IMR-90 (cell line): ENCODE results near the gene UNC50. TPM values are rescaled to one million over a fixed set of nuclear protein-coding genes. Genes with fewer than 3 reads are reported as not detected.

Experiments
- ATAC-seq: fragments of 200-7000 bp; cut with Tn5 transposase; 2 replicates; pipeline ENCODE4 v1.9.1; 2020; ENCODE audit warnings: low read depth, mild to moderate bottlenecking, moderate library complexity
- BruUV-seq: library from RNA; stranded (reverse); fragments of 400-500 nt; replicated peaks from 2 replicates; lab custom pipeline; 2021; lab: Mats Ljungman, UMichigan
- CTCF ChIA-PET: fragments of 300-600 bp; formaldehyde crosslinking; extraction: SDS; loops from one replicate; lab custom pipeline; 2021; ENCODE audit warnings: antibody characterized with exemption; lab: Yijun Ruan, JAX
- POLR2A ChIA-PET: fragments of 300-600 bp; sonication (Branson Sonifier 250); formaldehyde crosslinking; loops from one replicate; lab custom pipeline; 2022; ENCODE audit warnings: antibody characterized with exemption; ENCODE audit not compliant: unreplicated experiment; lab: Charles Lee
- DNase-seq: peaks from one replicate; pipeline ENCODE4 v3.0.0; 2013
- H2AFZ ChIP-seq: replicated peaks from 2 replicates; pipeline ENCODE3; 2013; ENCODE audit warnings: low read length, mild to moderate bottlenecking; ENCODE audit not compliant: poor library complexity
- H2AK5ac ChIP-seq: 2 replicates; pipeline ENCODE4 v1.6.1; 2013; ENCODE audit warnings: low read depth, low read length, inconsistent platforms
- H2AK9ac ChIP-seq: replicated peaks from 2 replicates; pipeline ENCODE3; 2013; ENCODE audit warnings: mild to moderate bottlenecking, low read depth, low read length, moderate library complexity; ENCODE audit not compliant: poor library complexity
- H2BK120ac ChIP-seq: 2 replicates; pipeline ENCODE4 v1.6.1; 2013; ENCODE audit warnings: low read depth, low read length, inconsistent platforms
- H2BK15ac ChIP-seq: 3 replicates; pipeline ENCODE4 v1.6.1; 2013; ENCODE audit warnings: low read depth, low read length, inconsistent platforms
- H2BK20ac ChIP-seq: 2 replicates; pipeline ENCODE4 v1.6.1; 2013; ENCODE audit warnings: low read depth, mild to moderate bottlenecking, inconsistent platforms, low read length, moderate library complexity
- H2BK5ac ChIP-seq: 2 replicates; pipeline ENCODE4 v1.6.1; 2013; ENCODE audit warnings: mild to moderate bottlenecking, low read depth, low read length, inconsistent platforms; ENCODE audit not compliant: poor library complexity, severe bottlenecking
- H3K14ac ChIP-seq: replicated peaks from 2 replicates; pipeline ENCODE4 v1.6.1; 2013; ENCODE audit warnings: low read depth, low read length, inconsistent platforms
- H3K18ac ChIP-seq: 2 replicates; pipeline ENCODE4 v1.6.1; 2013; ENCODE audit warnings: low read depth, low read length, control low read depth
- H3K23ac ChIP-seq: 2 replicates; pipeline ENCODE4 v1.6.1; 2013; ENCODE audit warnings: low read depth, low read length, inconsistent platforms
- H3K27ac ChIP-seq: 2 replicates; pipeline ENCODE4 v1.5.1; 2013; ENCODE audit warnings: mild to moderate bottlenecking, control low read depth, low read length; ENCODE audit not compliant: insufficient read depth
- H3K27me3 ChIP-seq: 2 replicates; pipeline ENCODE4 v1.6.1; 2013; ENCODE audit warnings: low read length; ENCODE audit not compliant: control insufficient read depth, insufficient read depth
- H3K36me3 ChIP-seq: 2 replicates; pipeline ENCODE4 v1.6.1; 2013; ENCODE audit warnings: low read length, mixed read lengths; ENCODE audit not compliant: control insufficient read depth, insufficient read depth
- H3K4ac ChIP-seq: 2 replicates; pipeline ENCODE4 v1.6.1; 2013; ENCODE audit warnings: low read depth, low read length, inconsistent platforms
- H3K4me1 ChIP-seq: 2 replicates; pipeline ENCODE4 v1.6.1; 2013; ENCODE audit warnings: low read length, mixed read lengths; ENCODE audit not compliant: control insufficient read depth, insufficient read depth
- H3K4me2 ChIP-seq: 2 replicates; pipeline ENCODE4 v1.6.1; 2013; ENCODE audit warnings: low read depth, mild to moderate bottlenecking, control low read depth, low read length, moderate library complexity
- H3K4me3 ChIP-seq: 2 replicates; pipeline ENCODE4 v1.5.1; 2013; ENCODE audit warnings: low read depth, mild to moderate bottlenecking, control low read depth, low read length, moderate library complexity; ENCODE audit not compliant: insufficient read depth
- H3K56ac ChIP-seq: 2 replicates; pipeline ENCODE4 v1.6.1; 2013; ENCODE audit warnings: low read length, inconsistent platforms; ENCODE audit not compliant: insufficient read depth; ENCODE audit errors: extremely low read depth
- H3K79me1 ChIP-seq, 2 experiments: 2 replicates each; pipeline ENCODE4 v1.6.1; 2013; ENCODE audit warnings: low read length in 2 of 2, inconsistent platforms in 1 of 2, low read depth in 1 of 2
- H3K9ac ChIP-seq: 2 replicates; pipeline ENCODE4 v1.6.1; 2013; ENCODE audit warnings: low read depth, low read length, control low read depth
- H3K9me1 ChIP-seq: 2 replicates; pipeline ENCODE4 v1.6.1; 2013; ENCODE audit warnings: low read length, inconsistent platforms; ENCODE audit not compliant: insufficient read depth
- H3K9me3 ChIP-seq: 2 replicates; pipeline ENCODE4 v1.6.1; 2013; ENCODE audit warnings: low read length; ENCODE audit not compliant: control insufficient read depth, insufficient read depth
- H4K20me1 ChIP-seq: 2 replicates; pipeline ENCODE4 v1.6.1; 2013; ENCODE audit warnings: low read length, inconsistent platforms; ENCODE audit not compliant: insufficient read depth
- H4K5ac ChIP-seq: 2 replicates; pipeline ENCODE4 v1.6.1; 2013; ENCODE audit warnings: mild to moderate bottlenecking, low read depth, low read length, control low read depth
- H4K8ac ChIP-seq, 2 experiments: 2 replicates each; pipeline ENCODE4 v1.6.1; 2013; ENCODE audit warnings: low read depth in 2 of 2, low read length in 2 of 2, control low read depth in 1 of 2, inconsistent platforms in 1 of 2
- H4K91ac ChIP-seq: 2 replicates; pipeline ENCODE4 v1.6.1; 2013; ENCODE audit warnings: low read depth, low read length, inconsistent platforms; ENCODE audit not compliant: insufficient read depth
- BHLHE40 ChIP-seq: fragments of 150-350 bp; IDR thresholded peaks from 2 replicates; pipeline ENCODE4 v1.6.1; 2016; ENCODE audit warnings: mild to moderate bottlenecking, low read depth, low read length
- CEBPB ChIP-seq: IDR thresholded peaks from 2 replicates; pipeline ENCODE4 v1.6.1; 2012; ENCODE audit warnings: low read depth, low read length, improper control_type of control experiment
- CHD1 ChIP-seq: IDR thresholded peaks from 2 replicates; pipeline ENCODE4 v1.6.1; 2012; ENCODE audit warnings: low read depth, low read length, improper control_type of control experiment
- FOS ChIP-seq: fragments of 150-350 bp; IDR thresholded peaks from 2 replicates; pipeline ENCODE4 v1.6.1; 2016; ENCODE audit warnings: low read depth, low read length
- MAFK ChIP-seq: IDR thresholded peaks from 2 replicates; pipeline ENCODE4 v1.6.1; 2012; ENCODE audit warnings: low read depth, low read length, improper control_type of control experiment
- MAZ ChIP-seq: IDR thresholded peaks from 2 replicates; pipeline ENCODE4 v1.6.1; 2012; ENCODE audit warnings: low read depth, mild to moderate bottlenecking, low read length, improper control_type of control experiment, moderate library complexity, borderline replicate concordance
- MXI1 ChIP-seq: IDR thresholded peaks from 2 replicates; pipeline ENCODE4 v1.6.1; 2012; ENCODE audit warnings: low read depth, mild to moderate bottlenecking, low read length, moderate library complexity, borderline replicate concordance
- NFE2L2 ChIP-seq: fragments of 150-350 bp; IDR thresholded peaks from 2 replicates; pipeline ENCODE4 v1.6.1; 2016; ENCODE audit warnings: low read depth, mild to moderate bottlenecking, low read length
- POLR2A ChIP-seq: IDR thresholded peaks from 2 replicates; pipeline ENCODE4 v1.6.1; 2012; ENCODE audit warnings: mild to moderate bottlenecking, low read depth, low read length
- RAD21 ChIP-seq: IDR thresholded peaks from 2 replicates; pipeline ENCODE4 v1.6.1; 2012; ENCODE audit warnings: low read length, improper control_type of control experiment
- RCOR1 ChIP-seq: IDR thresholded peaks from 2 replicates; pipeline ENCODE4 v1.6.1; 2012; ENCODE audit warnings: mild to moderate bottlenecking, low read length, improper control_type of control experiment; ENCODE audit not compliant: insufficient replicate concordance
- RFX5 ChIP-seq: IDR thresholded peaks from 2 replicates; pipeline ENCODE4 v1.8.0; 2012; ENCODE audit warnings: low read depth, mild to moderate bottlenecking, low read length, moderate library complexity
- SMC3 ChIP-seq: fragments of 150-350 bp; IDR thresholded peaks from 2 replicates; pipeline ENCODE4 v1.6.1; 2016; ENCODE audit warnings: low read depth, mild to moderate bottlenecking, antibody characterized with exemption, low read length, moderate library complexity
- WGBS, 2 experiments: methylation state at CpG; one replicate each; pipeline versions ENCODE4 v1.1.5 to v1.1.7; 2013; ENCODE audit warnings: missing lambda C conversion rate in 2 of 2; ENCODE audit not compliant: insufficient read length in 1 of 2; ENCODE audit errors: extremely low coverage in 2 of 2; 5-methylcytosine and 5-hydroxymethylcytosine counted together
- dilution Hi-C: fragments of 300-500 bp; cut with HindIII; formaldehyde crosslinking; loops from one replicate; pipeline ENCODE4 v1.14.3; 2018; ENCODE audit warnings: low sequenced_read_pairs; ENCODE audit not compliant: unreplicated experiment
- in situ Hi-C: fragments of 300-500 bp; cut with MboI; formaldehyde crosslinking; loops from 3 replicates; pipeline ENCODE4 v1.14.3; 2019; ENCODE audit warnings: low sequenced_read_pairs, inconsistent platforms, mixed read lengths
- intact Hi-C: fragments of 100-400 bp; cut with micrococcal nuclease; formaldehyde crosslinking; loops from 2 replicates; pipeline ENCODE4 v1.10.0; 2022
- polyA plus RNA-seq, 3 experiments: library from polyadenylated mRNA; depleted of rRNA; stranded (reverse); fragments of >200 nt; gene quantifications; 2 replicates each; pipeline ENCODE4 v1.2.3, GENCODE V29; 2012; ENCODE audit warnings: low replicate concordance in 1 of 3
- total RNA-seq: library from RNA; depleted of rRNA; stranded (reverse); fragments of >200 nt; gene quantifications from 2 replicates; pipeline ENCODE4 v1.2.3, GENCODE V29; 2012
- TF ChIP-seq, protein P1 (sequence below): conservative IDR thresholded peaks from 2 replicates; pipeline ENCODE4 v1.5.1; 2012; ENCODE audit warnings: mild to moderate bottlenecking, low read depth, low read length, improper control_type of control experiment
- TF ChIP-seq, protein P2 (sequence below): fragments of 150-350 bp; IDR thresholded peaks from 2 replicates; pipeline ENCODE4 v1.6.1; 2016; ENCODE audit warnings: low read depth, mild to moderate bottlenecking, low read length, moderate library complexity, borderline replicate concordance
- TF ChIP-seq, protein P3 (sequence below): fragments of 150-350 bp; IDR thresholded peaks from 2 replicates; pipeline ENCODE4 v1.6.1; 2017; ENCODE audit warnings: mild to moderate bottlenecking, antibody characterized with exemption, low read length, low read depth

The UNC50 gene
- total and polyA plus RNA-seq, 2 of the 4 experiments (the other 2 are of a cell fraction) = 18.3 to 34.1 TPM

DNA sequence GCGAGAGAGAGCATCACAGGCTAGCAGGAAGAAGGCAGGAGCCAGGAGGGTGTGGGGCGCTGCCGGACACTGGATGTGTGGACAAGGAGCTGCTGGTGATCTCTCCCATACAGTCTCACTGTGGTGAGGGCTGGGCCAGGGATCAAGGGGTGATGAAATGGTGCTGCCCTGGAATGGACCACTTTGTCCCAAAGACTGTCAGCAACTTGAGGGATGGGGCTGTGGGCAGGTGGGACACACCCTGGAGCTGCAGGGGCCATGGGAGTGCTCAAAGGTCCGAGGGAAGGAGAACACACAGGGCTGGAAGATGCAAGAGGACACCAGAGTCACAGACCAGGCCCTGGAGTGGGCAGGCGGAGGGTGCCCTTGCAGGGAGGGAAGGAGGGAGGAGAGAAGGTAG lies 38.0 kb upstream of the UNC50 start:
- no peaks in the 10 kb centered on the region for H3K27me3 ChIP-seq
- no peak overlapping the region for H2BK5ac ChIP-seq
- no peak overlapping the region for H4K5ac ChIP-seq
- H2AK5ac ChIP-seq = no peak overlapping the region
- intact Hi-C loops = no loop called here
- no peak overlapping the region for H4K91ac ChIP-seq
- no peak overlapping the region for H3K56ac ChIP-seq
- H2BK120ac ChIP-seq = no peak overlapping the region
- CTCF ChIA-PET = no interaction called here
- peaks cover 14% of the 10 kb centered on the region for H3K9me1 ChIP-seq
- H3K27ac ChIP-seq = no peak overlapping the region
- no peak overlapping the region for H2AK9ac ChIP-seq
- no peaks in the 10 kb centered on the region; a peak in 1 of 4 replicates for H3K79me1 ChIP-seq
- H3K18ac ChIP-seq = no peak overlapping the region
- no TSS peak for BruUV-seq
- H3K14ac ChIP-seq = no peak overlapping the region
- DNase-seq (no peak), ATAC-seq (no peak)
- dilution Hi-C loops = no loop called here
- 0 out of 2 replicates have a peak, but pooled peaks cover 3% of the 10 kb centered on the region for H3K4me1 ChIP-seq
- no peak overlapping the region for H3K4me2 ChIP-seq
- no peak overlapping the region for H4K8ac ChIP-seq
- H2BK15ac ChIP-seq = no peak overlapping the region
- H3K4ac ChIP-seq = no peak overlapping the region
- H3K36me3 ChIP-seq = peaks cover 35% of the 10 kb centered on the region
- peaks cover 4% of the 10 kb centered on the region; the same call in 1 of the 2 replicates for H4K20me1 ChIP-seq
- no peak overlapping the region for H2BK20ac ChIP-seq
- no peak overlapping the region for H3K4me3 ChIP-seq
- in situ Hi-C loops = no loop called here
- no peak overlapping the region for H3K9ac ChIP-seq
- WGBS, 2 experiments = 100% methylated on average over 1 of the region's 5 CpGs; no CpG with 5 or more reads in 1 of the 2 experiments
- no peak for TF ChIP-seq MAFK
- no peak for TF ChIP-seq RAD21
- TF ChIP-seq, protein P1, sequence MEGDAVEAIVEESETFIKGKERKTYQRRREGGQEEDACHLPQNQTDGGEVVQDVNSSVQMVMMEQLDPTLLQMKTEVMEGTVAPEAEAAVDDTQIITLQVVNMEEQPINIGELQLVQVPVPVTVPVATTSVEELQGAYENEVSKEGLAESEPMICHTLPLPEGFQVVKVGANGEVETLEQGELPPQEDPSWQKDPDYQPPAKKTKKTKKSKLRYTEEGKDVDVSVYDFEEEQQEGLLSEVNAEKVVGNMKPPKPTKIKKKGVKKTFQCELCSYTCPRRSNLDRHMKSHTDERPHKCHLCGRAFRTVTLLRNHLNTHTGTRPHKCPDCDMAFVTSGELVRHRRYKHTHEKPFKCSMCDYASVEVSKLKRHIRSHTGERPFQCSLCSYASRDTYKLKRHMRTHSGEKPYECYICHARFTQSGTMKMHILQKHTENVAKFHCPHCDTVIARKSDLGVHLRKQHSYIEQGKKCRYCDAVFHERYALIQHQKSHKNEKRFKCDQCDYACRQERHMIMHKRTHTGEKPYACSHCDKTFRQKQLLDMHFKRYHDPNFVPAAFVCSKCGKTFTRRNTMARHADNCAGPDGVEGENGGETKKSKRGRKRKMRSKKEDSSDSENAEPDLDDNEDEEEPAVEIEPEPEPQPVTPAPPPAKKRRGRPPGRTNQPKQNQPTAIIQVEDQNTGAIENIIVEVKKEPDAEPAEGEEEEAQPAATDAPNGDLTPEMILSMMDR = no peak
- TF ChIP-seq, protein P2, sequence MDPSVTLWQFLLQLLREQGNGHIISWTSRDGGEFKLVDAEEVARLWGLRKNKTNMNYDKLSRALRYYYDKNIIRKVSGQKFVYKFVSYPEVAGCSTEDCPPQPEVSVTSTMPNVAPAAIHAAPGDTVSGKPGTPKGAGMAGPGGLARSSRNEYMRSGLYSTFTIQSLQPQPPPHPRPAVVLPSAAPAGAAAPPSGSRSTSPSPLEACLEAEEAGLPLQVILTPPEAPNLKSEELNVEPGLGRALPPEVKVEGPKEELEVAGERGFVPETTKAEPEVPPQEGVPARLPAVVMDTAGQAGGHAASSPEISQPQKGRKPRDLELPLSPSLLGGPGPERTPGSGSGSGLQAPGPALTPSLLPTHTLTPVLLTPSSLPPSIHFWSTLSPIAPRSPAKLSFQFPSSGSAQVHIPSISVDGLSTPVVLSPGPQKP = no peak
- TF ChIP-seq SMC3 = no peak
- no peak for TF ChIP-seq MAZ
- TF ChIP-seq NFE2L2 = no peak
- TF ChIP-seq POLR2A = no peak
- TF ChIP-seq RFX5 = no peak
- no peak for TF ChIP-seq MXI1
- no peak for TF ChIP-seq BHLHE40
- TF ChIP-seq, protein P3, sequence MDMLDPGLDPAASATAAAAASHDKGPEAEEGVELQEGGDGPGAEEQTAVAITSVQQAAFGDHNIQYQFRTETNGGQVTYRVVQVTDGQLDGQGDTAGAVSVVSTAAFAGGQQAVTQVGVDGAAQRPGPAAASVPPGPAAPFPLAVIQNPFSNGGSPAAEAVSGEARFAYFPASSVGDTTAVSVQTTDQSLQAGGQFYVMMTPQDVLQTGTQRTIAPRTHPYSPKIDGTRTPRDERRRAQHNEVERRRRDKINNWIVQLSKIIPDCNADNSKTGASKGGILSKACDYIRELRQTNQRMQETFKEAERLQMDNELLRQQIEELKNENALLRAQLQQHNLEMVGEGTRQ = no peak
- TF ChIP-seq CEBPB = no peak
- TF ChIP-seq CHD1 = no peak
- TF ChIP-seq RCOR1 = no peak
- TF ChIP-seq FOS = no peak
- no peak overlapping the region for H3K23ac ChIP-seq
- no peak overlapping the region for H2AFZ ChIP-seq
- POLR2A ChIA-PET = no interaction called here
- no peaks in the 10 kb centered on the region for H3K9me3 ChIP-seq
